ENCODE results near the gene BGN. TPM values are rescaled to one million over a fixed set of nuclear protein-coding genes. Genes with fewer than 3 reads are reported as not detected.

Gene BGN
- total RNA-seq, 1 donor from 2014 or later = not detected

- H3K4me3 Mint-ChIP-seq (ENCODE audit: low read depth) = no peak overlapping the region
- no peaks in the 10 kb centered on the region for H3K27me3 Mint-ChIP-seq (ENCODE audit: low read depth)
- no peaks in the 10 kb centered on the region for H3K4me1 Mint-ChIP-seq (ENCODE audit: low read depth)
- DNase-seq (ENCODE audit: low spot score) = no peak
- intact Hi-C loops (cut with micrococcal nuclease) = no loop called here
- peaks cover 18% of the 10 kb centered on the region for H3K36me3 Mint-ChIP-seq (ENCODE audit: low read depth)
- no peaks in the 10 kb centered on the region for H3K9me3 Mint-ChIP-seq
- no peak overlapping the region for H3K27ac Mint-ChIP-seq
These were observed 28.9 kb upstream of the BGN start for GRCh38 chrX:153465691-153466380.

DNA sequence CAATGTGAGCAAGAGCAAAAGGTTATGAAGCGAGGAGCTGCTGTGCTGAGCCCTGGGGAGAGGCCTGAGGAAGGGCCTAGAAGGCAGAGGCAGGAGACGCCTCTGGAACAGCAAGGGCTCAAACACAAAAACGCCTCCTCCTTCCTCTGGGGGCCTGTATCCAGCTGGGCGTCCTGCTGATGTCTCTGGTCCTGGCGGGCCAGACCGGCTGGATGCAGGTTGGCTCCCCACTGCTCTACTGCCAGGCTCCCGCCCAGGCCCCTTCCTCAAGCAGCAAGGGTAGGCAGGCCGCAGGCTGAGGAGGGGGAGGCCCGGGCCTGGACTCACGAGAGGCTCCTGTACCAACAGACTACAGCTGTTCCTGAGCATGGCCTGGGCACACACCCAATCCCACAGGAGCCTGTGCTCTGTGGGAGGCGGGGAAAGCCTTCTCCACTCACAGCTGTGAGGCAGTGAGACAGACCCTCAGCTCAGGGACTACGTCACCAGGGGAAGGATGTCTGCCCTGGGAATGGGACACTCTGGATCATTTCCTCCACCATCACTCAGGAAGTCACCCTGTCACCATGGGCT is 26.7 kb upstream of the BGN start:
- DNase-seq (ENCODE audit: low spot score) = no peak
- Mint-ChIP-seq H3K27ac (no peak overlapping the region), H3K27me3 (ENCODE audit: low read depth) (no peaks in the 10 kb centered on the region), H3K9me3 (no peaks in the 10 kb centered on the region), H3K36me3 (ENCODE audit: low read depth) (peaks cover 10% of the 10 kb centered on the region), H3K4me3 (ENCODE audit: low read depth) (no peak overlapping the region), H3K4me1 (ENCODE audit: low read depth) (peaks cover 2% of the 10 kb centered on the region)
- intact Hi-C loops (cut with micrococcal nuclease) = no loop called here

- Mint-ChIP-seq H3K27ac (peak overlapping the region; percentile 72), H3K36me3 (ENCODE audit: low read depth) (peaks cover 7% of the 10 kb centered on the region)
These were observed 24.9 kb upstream of the BGN start for GRCh38 chrX:153469811-153470410.

DNA sequence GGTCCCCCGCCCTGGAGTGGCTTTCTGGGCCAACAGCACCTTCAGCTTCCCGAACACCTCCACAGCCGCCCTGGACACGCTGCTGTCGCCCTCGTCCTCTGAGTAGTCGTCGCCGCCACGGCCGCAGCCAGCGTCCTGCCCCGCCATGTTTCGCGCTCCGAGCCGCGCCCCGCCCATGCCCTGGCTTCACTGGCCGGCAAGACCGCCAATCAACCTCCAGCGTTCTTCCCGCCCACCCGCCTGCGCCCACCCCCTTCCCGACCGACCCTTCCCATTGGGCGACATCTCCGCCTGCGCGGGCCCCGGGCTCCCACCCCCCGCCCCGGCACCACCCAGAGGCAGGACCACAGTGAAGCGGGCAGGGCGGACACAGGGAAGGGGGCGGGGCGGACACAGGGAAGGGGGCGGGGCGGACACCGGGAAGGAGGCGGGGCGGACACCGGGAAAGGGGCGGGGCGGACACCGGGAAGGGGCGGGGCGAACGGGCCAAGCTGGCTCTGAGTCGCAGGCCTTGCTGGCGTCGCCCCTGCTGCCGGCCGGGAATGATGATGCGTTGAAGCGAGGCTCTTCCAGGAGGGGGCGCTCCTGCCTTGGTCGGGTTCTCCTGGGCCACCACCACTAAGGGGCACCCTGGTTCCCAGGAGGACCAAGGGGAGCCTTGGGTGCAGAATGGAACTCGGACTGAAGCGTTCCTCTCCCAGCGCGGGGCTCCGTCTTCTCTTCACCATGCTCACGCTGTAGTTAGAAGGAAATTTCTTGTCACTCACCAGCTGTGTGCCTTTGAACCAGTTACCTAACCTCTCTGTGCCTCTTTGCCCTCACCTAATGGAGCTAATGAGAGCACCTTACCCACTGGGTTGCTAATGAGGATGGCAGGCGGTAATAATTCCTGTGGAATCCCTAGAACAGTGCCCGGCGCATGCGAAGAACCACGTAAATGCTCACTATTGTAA is 24.1 kb upstream of the BGN start, which contains the start of gene HAUS7:
HAUS7 (minus strand) TSS at position 166 of the 953 bp plus-strand sequence; CDS start at position 147, 19 bp downstream.
- H3K27me3 Mint-ChIP-seq (ENCODE audit: low read depth) = no peaks in the 10 kb centered on the region
- H3K4me1 Mint-ChIP-seq (ENCODE audit: low read depth) = peaks cover 2% of the 10 kb centered on the region
- intact Hi-C loops (cut with micrococcal nuclease) = loop anchor here (1.0 to 5.0 kb wide), 3 partner anchors 37 to 513 kb away; partner anchors contain the start of gene CCNQ
- H3K4me3 Mint-ChIP-seq (ENCODE audit: low read depth) = peak within 1 kb of the TSS; percentile 84
- DNase-seq (ENCODE audit: low spot score) = peak; percentile 81
- H3K36me3 Mint-ChIP-seq (ENCODE audit: low read depth) = peaks cover 7% of the 10 kb centered on the region
- no peaks in the 10 kb centered on the region for H3K9me3 Mint-ChIP-seq
- peak within 1 kb of the TSS; percentile 72 for H3K27ac Mint-ChIP-seq

More at GRCh38 chrX:153469811-153470410, 24.9 kb upstream of the BGN start:
- intact Hi-C loops (cut with micrococcal nuclease) = loop anchor here (5.0 kb wide), 2 partner anchors 127 to 513 kb away; partner anchors contain the start of gene CCNQ
- peak overlapping the region; percentile 84 for H3K4me3 Mint-ChIP-seq (ENCODE audit: low read depth)
- H3K27me3 Mint-ChIP-seq (ENCODE audit: low read depth) = no peaks in the 10 kb centered on the region
- H3K9me3 Mint-ChIP-seq = no peaks in the 10 kb centered on the region
- peaks cover 2% of the 10 kb centered on the region for H3K4me1 Mint-ChIP-seq (ENCODE audit: low read depth)
- DNase-seq (ENCODE audit: low spot score) = peak; percentile 12

DNA sequence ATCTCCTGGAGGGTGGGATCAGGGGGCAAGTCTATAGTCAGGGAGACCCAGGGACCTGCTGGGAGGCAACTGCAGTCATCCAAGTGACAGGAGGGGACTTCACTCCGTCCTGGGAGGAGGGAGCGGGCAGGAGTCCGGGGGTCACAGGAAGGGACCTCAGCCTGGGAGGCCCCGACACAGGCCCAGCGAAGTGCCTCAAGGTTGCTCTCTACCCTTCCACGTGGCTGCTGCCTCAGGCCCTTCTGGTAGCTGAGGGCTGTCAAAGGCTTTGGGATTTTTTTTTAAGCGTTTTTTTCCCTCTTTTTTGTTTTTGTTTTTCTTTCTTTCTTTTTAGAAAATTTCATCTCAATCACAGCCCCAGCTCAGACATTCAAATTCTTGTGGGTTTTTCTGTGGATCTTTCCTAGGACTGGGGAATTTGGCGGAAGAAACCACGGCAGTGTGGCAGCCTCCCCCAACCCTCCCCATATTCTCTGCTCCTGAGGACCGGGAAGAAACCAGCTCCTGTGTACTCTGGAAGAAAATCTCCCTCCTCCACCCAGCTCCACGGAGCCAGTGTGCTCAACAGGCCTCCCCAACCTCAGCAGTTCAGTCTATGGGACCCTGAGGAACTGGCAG is 23.0 kb upstream of the BGN start:
- Mint-ChIP-seq H3K27me3 (ENCODE audit: low read depth) (no peaks in the 10 kb centered on the region), H3K27ac (no peak overlapping the region), H3K9me3 (no peaks in the 10 kb centered on the region), H3K4me1 (ENCODE audit: low read depth) (peaks cover 2% of the 10 kb centered on the region), H3K36me3 (ENCODE audit: low read depth) (peaks cover 7% of the 10 kb centered on the region), H3K4me3 (ENCODE audit: low read depth) (no peak overlapping the region)
- intact Hi-C loops (cut with micrococcal nuclease) = loop anchor here (1.0 to 5.0 kb wide), 3 partner anchors 36 to 514 kb away; partner anchors contain the start of gene CCNQ
- no peak for DNase-seq (ENCODE audit: low spot score)

GRCh38 chrX:153473126-153473525 is 21.7 kb upstream of the BGN start:
- Mint-ChIP-seq H3K4me3 (ENCODE audit: low read depth) (no peak overlapping the region), H3K27ac (no peak overlapping the region), H3K4me1 (ENCODE audit: low read depth) (peaks cover 2% of the 10 kb centered on the region), H3K36me3 (ENCODE audit: low read depth) (no peaks in the 10 kb centered on the region), H3K27me3 (ENCODE audit: low read depth) (no peaks in the 10 kb centered on the region), H3K9me3 (no peaks in the 10 kb centered on the region)
- intact Hi-C loops (cut with micrococcal nuclease) = loop anchor here (5.0 kb wide), 2 partner anchors 124 to 516 kb away; partner anchors contain the start of gene CCNQ
- no peak for DNase-seq (ENCODE audit: low spot score)

- intact Hi-C loops (cut with micrococcal nuclease) = loop anchor here (5.0 kb wide), 2 partner anchors 123 to 517 kb away; partner anchors contain the start of gene CCNQ
- Mint-ChIP-seq H3K4me3 (ENCODE audit: low read depth) (no peak overlapping the region), H3K36me3 (ENCODE audit: low read depth) (no peaks in the 10 kb centered on the region)
These were observed 20.5 kb upstream of the BGN start for GRCh38 chrX:153474266-153474665.

GRCh38 chrX:153474718-153475117 is 20.1 kb upstream of the BGN start:
- Mint-ChIP-seq H3K4me1 (ENCODE audit: low read depth) (peaks cover 2% of the 10 kb centered on the region), H3K4me3 (ENCODE audit: low read depth) (no peak overlapping the region), H3K27me3 (ENCODE audit: low read depth) (no peaks in the 10 kb centered on the region), H3K9me3 (no peaks in the 10 kb centered on the region), H3K27ac (no peak overlapping the region), H3K36me3 (ENCODE audit: low read depth) (no peaks in the 10 kb centered on the region)
- intact Hi-C loops (cut with micrococcal nuclease) = loop anchor here (5.0 kb wide), 2 partner anchors 123 to 517 kb away; partner anchors contain the start of gene CCNQ
- peak; percentile 9 for DNase-seq (ENCODE audit: low spot score)

More at GRCh38 chrX:153474266-153474665, 20.5 kb upstream of the BGN start:
- Mint-ChIP-seq H3K27ac (no peak overlapping the region), H3K27me3 (ENCODE audit: low read depth) (no peaks in the 10 kb centered on the region), H3K9me3 (no peaks in the 10 kb centered on the region), H3K4me1 (ENCODE audit: low read depth) (peaks cover 2% of the 10 kb centered on the region)
- no peak for DNase-seq (ENCODE audit: low spot score)

GRCh38 chrX:153475271-153475670 is 19.5 kb upstream of the BGN start:
- Mint-ChIP-seq H3K27me3 (ENCODE audit: low read depth) (no peaks in the 10 kb centered on the region), H3K36me3 (ENCODE audit: low read depth) (no peaks in the 10 kb centered on the region), H3K4me3 (ENCODE audit: low read depth) (no peak overlapping the region), H3K9me3 (no peaks in the 10 kb centered on the region), H3K4me1 (ENCODE audit: low read depth) (peaks cover 2% of the 10 kb centered on the region), H3K27ac (no peak overlapping the region)
- DNase-seq (ENCODE audit: low spot score) = no peak
- intact Hi-C loops (cut with micrococcal nuclease) = no loop called here

DNA sequence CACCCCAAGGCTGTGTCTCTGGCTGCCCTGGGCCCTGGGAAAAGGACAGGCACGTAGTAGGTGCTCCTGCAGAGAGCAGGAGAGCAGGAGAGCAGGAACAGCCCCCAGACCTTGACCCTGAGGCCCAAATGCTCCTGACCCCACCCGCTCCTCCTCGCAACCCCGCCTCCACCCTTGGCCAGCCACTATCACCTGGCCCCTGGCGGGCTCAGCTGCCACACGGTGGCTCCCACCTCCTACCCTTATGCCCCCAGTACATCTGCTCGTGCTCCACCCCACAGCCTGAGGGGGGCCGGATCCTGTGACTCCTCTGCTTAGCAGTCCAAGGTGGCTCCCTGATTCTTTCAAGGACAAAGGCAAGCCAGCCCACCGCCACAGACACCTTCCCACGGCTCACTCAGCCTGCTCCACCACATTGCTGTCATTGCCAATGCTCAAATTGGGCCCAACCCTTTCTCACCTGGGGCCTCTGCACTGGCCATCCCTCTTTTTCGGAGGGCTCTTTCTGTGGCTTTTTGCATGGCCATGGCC is 19.0 kb upstream of the BGN start:
- no peak for DNase-seq (ENCODE audit: low spot score)
- intact Hi-C loops (cut with micrococcal nuclease) = no loop called here
- Mint-ChIP-seq H3K4me3 (ENCODE audit: low read depth) (no peak overlapping the region), H3K4me1 (ENCODE audit: low read depth) (peaks cover 2% of the 10 kb centered on the region), H3K27ac (no peak overlapping the region), H3K27me3 (ENCODE audit: low read depth) (no peaks in the 10 kb centered on the region), H3K9me3 (no peaks in the 10 kb centered on the region), H3K36me3 (ENCODE audit: low read depth) (no peaks in the 10 kb centered on the region)

GRCh38 chrX:153476666-153477363 is 18.0 kb upstream of the BGN start:
- Mint-ChIP-seq H3K27ac (no peak overlapping the region), H3K9me3 (no peaks in the 10 kb centered on the region), H3K36me3 (ENCODE audit: low read depth) (no peaks in the 10 kb centered on the region), H3K27me3 (ENCODE audit: low read depth) (no peaks in the 10 kb centered on the region), H3K4me3 (ENCODE audit: low read depth) (no peak overlapping the region), H3K4me1 (ENCODE audit: low read depth) (no peaks in the 10 kb centered on the region)
- DNase-seq (ENCODE audit: low spot score) = no peak
- intact Hi-C loops (cut with micrococcal nuclease) = no loop called here

All from activated T-helper 2 cell treated with anti-CD3 and anti-CD28 coated beads, Interferon-gamma antibody, Interleukin-2, Interleukin-4, amounts not matched to agents 10 μg/mL and 5 μg/mL and 100 μg/mL, durations not matched to agents 14 hours and 24 hours and 36 hours (primary cell).